HEK293 (cell line): ENCODE measurements around the gene AKR1B15.
A peak's percentile ranks its signal among the peaks of the same experiment; 100 is the strongest.
"Not testable (repeated sequence)": the region's sequence is repeated elsewhere in the genome, so short reads cannot be mapped to it uniquely, and the experiment has no call there.

Experiments
- CTCF ChIA-PET: fragments of 350-600 bp; formaldehyde crosslinking; extraction: SDS; loops from one replicate; lab custom pipeline; 2021; ENCODE audit warnings: antibody characterized with exemption; lab: Yijun Ruan, JAX
- POLR2A ChIA-PET: fragments of 300-600 bp; formaldehyde crosslinking; extraction: SDS; loops from one replicate; lab custom pipeline; 2020; ENCODE audit warnings: antibody characterized with exemption, inconsistent platforms; lab: Yijun Ruan, JAX
- H3K27ac ChIP-seq: fragments of 200-500 bp; sonication (Bioruptor generic); 2 replicates; pipeline ENCODE4 v1.5.1; 2014; ENCODE audit warnings: low read depth, low read length, control low read depth, inconsistent platforms; ENCODE audit errors: extremely low read depth
- H3K36me3 ChIP-seq, 2 experiments: fragments of 200-500 bp in 1 of 2; sonication (Bioruptor generic) in 1 of 2; 1 replicate in 1 of 2; 2 replicates in 1 of 2; pipeline ENCODE4 v1.5.1; 2014 to 2017; ENCODE audit warnings: inconsistent platforms in 2 of 2, low read length in 2 of 2; ENCODE audit not compliant: control insufficient read depth in 2 of 2, insufficient read depth in 1 of 2
- H3K4me1 ChIP-seq: fragments of 200-500 bp; sonication (Bioruptor generic); 2 replicates; pipeline ENCODE4 v1.5.1; 2014; ENCODE audit warnings: mild to moderate bottlenecking, low read length, inconsistent platforms; ENCODE audit not compliant: control insufficient read depth, insufficient read depth
- H3K4me3 ChIP-seq: 2 replicates; pipeline ENCODE4 v1.5.1; 2011; ENCODE audit warnings: low read depth, mild to moderate bottlenecking, control low read depth, low read length, moderate library complexity
- H3K9me3 ChIP-seq: fragments of 200-500 bp; sonication (Bioruptor generic); 2 replicates; pipeline ENCODE4 v1.5.1; 2014; ENCODE audit warnings: low read depth, low read length, inconsistent platforms; ENCODE audit not compliant: control insufficient read depth, insufficient read depth
- FEZF1 ChIP-seq: fragments of 450-650 bp; formaldehyde crosslinking; IDR thresholded peaks from 2 replicates; pipeline ENCODE4 v1.5.1; 2016; ENCODE audit warnings: missing biosample characterization, missing genetic modification characterization
- TRIM28 ChIP-seq: IDR thresholded peaks from 2 replicates; pipeline ENCODE4 v1.6.1; 2011; ENCODE audit warnings: low read length, control low read depth, borderline replicate concordance
- ZBTB21 ChIP-seq: fragments of 450-650 bp; formaldehyde crosslinking; IDR thresholded peaks from 2 replicates; pipeline ENCODE4 v1.5.1; 2017; ENCODE audit warnings: missing biosample characterization, missing genetic modification characterization
- ZNF366 ChIP-seq: fragments of 450-650 bp; formaldehyde crosslinking; conservative IDR thresholded peaks from 2 replicates; pipeline ENCODE4 v1.5.1; 2016; ENCODE audit warnings: missing biosample characterization, missing genetic modification characterization
- ZNF394 ChIP-seq: fragments of 450-650 bp; formaldehyde crosslinking; IDR thresholded peaks from 2 replicates; pipeline ENCODE4 v1.5.1; 2016; ENCODE audit warnings: missing biosample characterization, missing genetic modification characterization, mild to moderate bottlenecking, moderate library complexity, borderline replicate concordance
- ZNF677 ChIP-seq: fragments of 450-650 bp; IDR thresholded peaks from 2 replicates; pipeline ENCODE4 v1.5.0; 2018; ENCODE audit warnings: missing biosample characterization, mild to moderate bottlenecking, missing genetic modification characterization, moderate library complexity
- ZNF776 ChIP-seq: fragments of 450-650 bp; formaldehyde crosslinking; IDR thresholded peaks from 2 replicates; pipeline ENCODE4 v1.5.0; 2017; ENCODE audit warnings: missing biosample characterization, missing genetic modification characterization, borderline replicate concordance
- ZNF837 ChIP-seq: fragments of 450-650 bp; formaldehyde crosslinking; IDR thresholded peaks from 2 replicates; pipeline ENCODE4 v1.5.1; 2016; ENCODE audit warnings: missing biosample characterization, missing genetic modification characterization
- ZNF843 ChIP-seq: fragments of 450-650 bp; formaldehyde crosslinking; IDR thresholded peaks from 2 replicates; pipeline ENCODE4 v1.5.1; 2016; ENCODE audit warnings: missing biosample characterization, missing genetic modification characterization
- TF ChIP-seq, protein P1 (sequence below): fragments of 450-650 bp; formaldehyde crosslinking; IDR thresholded peaks from 2 replicates; pipeline ENCODE4 v1.5.1; 2017; ENCODE audit warnings: missing biosample characterization, missing genetic modification characterization
- TF ChIP-seq, protein P2 (sequence below): fragments of 450-650 bp; formaldehyde crosslinking; IDR thresholded peaks from 2 replicates; pipeline ENCODE4 v1.5.1; 2017; ENCODE audit warnings: missing biosample characterization, missing genetic modification characterization
- TF ChIP-seq, protein P3 (sequence below): IDR thresholded peaks from 2 replicates; pipeline ENCODE4 v1.6.1; 2011; ENCODE audit warnings: mild to moderate bottlenecking, low read depth, low read length, borderline replicate concordance

The AKR1B15 gene

DNA sequence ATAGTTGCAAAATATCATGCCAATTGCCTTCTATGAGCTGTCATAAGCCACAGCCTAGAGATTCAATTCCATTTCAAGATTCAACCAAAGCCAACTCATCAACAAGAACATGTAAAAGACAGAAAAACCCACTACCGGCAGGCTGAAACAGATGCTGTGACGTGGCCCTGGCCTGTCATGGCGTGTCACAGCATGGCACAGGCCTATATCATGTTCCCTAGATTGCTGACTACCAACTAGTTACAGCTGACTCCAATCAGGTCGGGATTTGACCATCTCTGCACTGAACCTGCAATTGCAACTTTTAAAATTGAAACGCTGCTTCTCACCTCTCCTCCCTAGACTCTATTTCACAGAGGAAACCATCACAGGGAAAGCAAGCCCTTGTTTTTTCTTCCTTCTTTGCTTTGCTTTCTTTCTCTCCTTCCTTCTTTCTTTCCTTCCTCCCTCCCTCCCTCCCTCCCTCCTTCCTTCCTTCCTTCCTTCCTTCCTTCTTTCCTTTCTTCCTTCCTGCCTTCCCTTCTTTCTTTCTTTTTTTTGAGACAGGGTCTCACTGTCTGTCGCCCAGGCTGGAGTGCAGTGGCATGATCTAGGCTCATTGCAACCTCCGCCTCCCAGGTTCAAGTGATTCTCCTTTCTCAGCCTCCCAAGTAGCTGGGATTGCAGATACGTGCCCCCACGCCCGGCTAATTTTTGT, 22.2 kb upstream of the AKR1B15 start:
- H3K36me3 ChIP-seq, H3K4me3 ChIP-seq, H3K4me1 ChIP-seq, H3K27ac ChIP-seq: not testable (repeated sequence)
- CTCF ChIA-PET = interaction anchor here (0.6 to 2.0 kb wide), 4 partner anchors 14 to 94 kb away, joined by 4 to 6 read pairs (median 6); no protein-coding TSS in a partner anchor
- TF ChIP-seq ZNF366 (tag by site-specific recombination) = peak; percentile 63
- TF ChIP-seq, all 188 proteins: peak for 1; not testable (repeated sequence) for 187
- POLR2A ChIA-PET, H3K9me3 ChIP-seq: not testable (repeated sequence)

DNA sequence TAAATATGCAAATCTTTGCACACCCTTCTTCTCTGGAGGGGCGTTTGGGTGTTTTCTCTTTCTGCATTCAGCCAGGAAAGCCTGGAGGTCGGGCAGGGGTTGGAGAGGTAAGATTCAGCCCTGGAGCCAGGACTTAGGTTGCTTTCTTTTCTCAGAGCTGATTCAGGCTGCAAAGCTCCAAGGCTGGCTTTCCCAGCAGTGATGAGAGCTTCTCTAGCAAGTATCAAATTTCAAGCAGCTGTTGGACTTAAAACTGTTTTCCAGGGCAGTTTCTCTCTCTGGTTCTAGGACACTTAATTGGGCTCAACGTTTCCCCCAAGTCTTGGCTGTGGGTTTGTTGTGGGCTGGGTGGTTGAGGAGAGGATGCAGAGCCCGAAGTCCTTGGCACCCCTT, 20.9 kb upstream of the AKR1B15 start:
- no peak overlapping the region for H3K27ac ChIP-seq
- H3K4me3 ChIP-seq = no peak overlapping the region
- no peaks in the 10 kb centered on the region for H3K9me3 ChIP-seq
- no peaks in the 10 kb centered on the region for H3K36me3 ChIP-seq
- H3K4me1 ChIP-seq = no peaks in the 10 kb centered on the region
- CTCF ChIA-PET = interaction anchor here (0.8 to 2.0 kb wide), 3 partner anchors 15 to 95 kb away, joined by 5 to 6 read pairs (median 6); no protein-coding TSS in a partner anchor
- TF ChIP-seq FEZF1 (tag by site-specific recombination) (no peak), ZNF394 (peak; percentile 19; the same call in 1 of the 2 replicates)
- TF ChIP-seq, protein P1, sequence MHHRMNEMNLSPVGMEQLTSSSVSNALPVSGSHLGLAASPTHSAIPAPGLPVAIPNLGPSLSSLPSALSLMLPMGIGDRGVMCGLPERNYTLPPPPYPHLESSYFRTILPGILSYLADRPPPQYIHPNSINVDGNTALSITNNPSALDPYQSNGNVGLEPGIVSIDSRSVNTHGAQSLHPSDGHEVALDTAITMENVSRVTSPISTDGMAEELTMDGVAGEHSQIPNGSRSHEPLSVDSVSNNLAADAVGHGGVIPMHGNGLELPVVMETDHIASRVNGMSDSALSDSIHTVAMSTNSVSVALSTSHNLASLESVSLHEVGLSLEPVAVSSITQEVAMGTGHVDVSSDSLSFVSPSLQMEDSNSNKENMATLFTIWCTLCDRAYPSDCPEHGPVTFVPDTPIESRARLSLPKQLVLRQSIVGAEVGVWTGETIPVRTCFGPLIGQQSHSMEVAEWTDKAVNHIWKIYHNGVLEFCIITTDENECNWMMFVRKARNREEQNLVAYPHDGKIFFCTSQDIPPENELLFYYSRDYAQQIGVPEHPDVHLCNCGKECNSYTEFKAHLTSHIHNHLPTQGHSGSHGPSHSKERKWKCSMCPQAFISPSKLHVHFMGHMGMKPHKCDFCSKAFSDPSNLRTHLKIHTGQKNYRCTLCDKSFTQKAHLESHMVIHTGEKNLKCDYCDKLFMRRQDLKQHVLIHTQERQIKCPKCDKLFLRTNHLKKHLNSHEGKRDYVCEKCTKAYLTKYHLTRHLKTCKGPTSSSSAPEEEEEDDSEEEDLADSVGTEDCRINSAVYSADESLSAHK (tag by site-specific recombination) = peak; percentile 88
- POLR2A ChIA-PET = no interaction called here

DNA sequence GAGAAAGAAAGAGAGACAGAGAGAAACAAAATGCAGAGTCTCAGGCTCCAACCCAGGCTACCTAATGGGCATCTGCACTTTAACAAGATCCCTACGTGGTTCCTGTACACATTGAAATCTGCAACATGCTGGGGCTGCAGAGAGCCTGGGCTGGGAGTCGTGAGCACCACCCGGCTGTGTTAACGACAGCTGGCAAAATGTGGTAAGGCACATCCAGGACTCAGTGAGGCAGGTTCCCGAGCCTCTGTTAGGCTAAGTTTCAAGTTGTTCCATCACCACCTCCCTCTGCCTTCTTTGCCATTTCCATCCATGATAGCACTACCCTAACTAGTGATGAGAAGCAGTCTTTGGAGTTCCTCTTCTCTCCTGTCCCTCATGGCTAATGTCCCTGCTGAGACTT, 20.2 kb upstream of the AKR1B15 start:
- Histone ChIP-seq H3K4me1 (no peaks in the 10 kb centered on the region), H3K4me3 (no peak overlapping the region), H3K9me3 (no peaks in the 10 kb centered on the region), H3K27ac (no peak overlapping the region), H3K36me3 (no peaks in the 10 kb centered on the region)
- TF ChIP-seq, protein P2, sequence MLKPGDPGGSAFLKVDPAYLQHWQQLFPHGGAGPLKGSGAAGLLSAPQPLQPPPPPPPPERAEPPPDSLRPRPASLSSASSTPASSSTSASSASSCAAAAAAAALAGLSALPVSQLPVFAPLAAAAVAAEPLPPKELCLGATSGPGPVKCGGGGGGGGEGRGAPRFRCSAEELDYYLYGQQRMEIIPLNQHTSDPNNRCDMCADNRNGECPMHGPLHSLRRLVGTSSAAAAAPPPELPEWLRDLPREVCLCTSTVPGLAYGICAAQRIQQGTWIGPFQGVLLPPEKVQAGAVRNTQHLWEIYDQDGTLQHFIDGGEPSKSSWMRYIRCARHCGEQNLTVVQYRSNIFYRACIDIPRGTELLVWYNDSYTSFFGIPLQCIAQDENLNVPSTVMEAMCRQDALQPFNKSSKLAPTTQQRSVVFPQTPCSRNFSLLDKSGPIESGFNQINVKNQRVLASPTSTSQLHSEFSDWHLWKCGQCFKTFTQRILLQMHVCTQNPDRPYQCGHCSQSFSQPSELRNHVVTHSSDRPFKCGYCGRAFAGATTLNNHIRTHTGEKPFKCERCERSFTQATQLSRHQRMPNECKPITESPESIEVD = no peak
- no peak for TF ChIP-seq ZNF843 (tag by site-specific recombination)
- no peak for TF ChIP-seq ZNF677 (tag by site-specific recombination)
- TF ChIP-seq ZBTB21 (tag by site-specific recombination) = no peak
- ChIA-PET CTCF (interaction anchor here (0.7 to 2.2 kb wide), 4 partner anchors 8 to 96 kb away, joined by 3 to 8 read pairs (median 5); no protein-coding TSS in a partner anchor), POLR2A (no interaction called here)

DNA sequence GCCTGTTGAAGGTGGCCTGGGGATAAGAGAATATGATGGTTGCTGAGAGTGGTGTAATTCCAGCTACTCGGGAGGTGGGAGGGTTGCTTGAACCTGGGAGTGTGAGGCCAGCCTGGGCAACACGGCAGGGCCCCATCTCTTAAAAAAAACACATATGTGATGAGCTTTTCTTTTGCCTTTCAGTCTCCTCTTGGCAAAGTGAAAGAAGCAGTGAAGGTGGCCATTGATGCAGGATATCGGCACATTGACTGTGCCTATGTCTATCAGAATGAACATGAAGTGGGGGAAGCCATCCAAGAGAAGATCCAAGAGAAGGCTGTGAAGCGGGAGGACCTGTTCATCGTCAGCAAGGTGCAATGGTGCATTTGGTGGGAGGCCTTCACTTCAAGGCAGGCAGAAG, 18.4 kb upstream of the AKR1B15 start:
- H3K4me1 ChIP-seq = no peaks in the 10 kb centered on the region
- ChIA-PET CTCF (interaction anchor here (0.9 to 2.2 kb wide), 3 partner anchors 10 to 97 kb away, joined by 3 to 8 read pairs (median 7); no protein-coding TSS in a partner anchor), POLR2A (no interaction called here)
- no peaks in the 10 kb centered on the region for H3K36me3 ChIP-seq
- no peak overlapping the region for H3K27ac ChIP-seq
- TF ChIP-seq TRIM28 (no peak), ZNF837 (tag by site-specific recombination) (no peak), ZNF776 (no peak)
- TF ChIP-seq, protein P3, sequence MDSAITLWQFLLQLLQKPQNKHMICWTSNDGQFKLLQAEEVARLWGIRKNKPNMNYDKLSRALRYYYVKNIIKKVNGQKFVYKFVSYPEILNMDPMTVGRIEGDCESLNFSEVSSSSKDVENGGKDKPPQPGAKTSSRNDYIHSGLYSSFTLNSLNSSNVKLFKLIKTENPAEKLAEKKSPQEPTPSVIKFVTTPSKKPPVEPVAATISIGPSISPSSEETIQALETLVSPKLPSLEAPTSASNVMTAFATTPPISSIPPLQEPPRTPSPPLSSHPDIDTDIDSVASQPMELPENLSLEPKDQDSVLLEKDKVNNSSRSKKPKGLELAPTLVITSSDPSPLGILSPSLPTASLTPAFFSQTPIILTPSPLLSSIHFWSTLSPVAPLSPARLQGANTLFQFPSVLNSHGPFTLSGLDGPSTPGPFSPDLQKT = no peak
- no peak overlapping the region for H3K4me3 ChIP-seq
- no peaks in the 10 kb centered on the region for H3K9me3 ChIP-seq
